ENCODE data around the gene CP. TPM values are rescaled to one million over a fixed set of nuclear protein-coding genes. Genes with fewer than 3 reads are reported as not detected.

Gene CP
- total and polyA plus RNA-seq, 12 donors, result 0.48 to 17.2 (median 5.4) TPM

- 75 to 85% (median 84%) methylated on average over 3 to 4 of the region's 4 CpGs for WGBS, 4 donors
- intact Hi-C loops (cut with DNase I), result no loop called here
Observed at GRCh38 chr3:149235599-149236424, 14.2 kb upstream of the CP start.

GRCh38 chr3:149234671-149235245 is 13.1 kb upstream of the CP start:
- no peaks in the 10 kb centered on the region for H3K36me3 ChIP-seq (replicated peaks in 1 of 2)
- no peak for DNase-seq
- no peak overlapping the region for H3K4me3 ChIP-seq
- 58 to 64% (median 61%) methylated on average over 4 to 5 of the region's 5 CpGs for WGBS, 4 donors
- H3K4me1 ChIP-seq (replicated peaks in 1 of 2), result no peaks in the 10 kb centered on the region
- H3K27ac ChIP-seq, result no peak overlapping the region
- H3K9me3 ChIP-seq (replicated peaks in 1 of 3), result no peaks in the 10 kb centered on the region
- H3K27me3 ChIP-seq, result no peaks in the 10 kb centered on the region
- TF ChIP-seq CTCF (IDR thresholded peaks at IDR 0.05) (no peak), POLR2A (IDR thresholded peaks at IDR 0.05) (no peak)
- intact Hi-C loops (cut with DNase I), result no loop called here

More at GRCh38 chr3:149235599-149236424, 14.2 kb upstream of the CP start:
- Histone ChIP-seq H3K27ac (no peak overlapping the region), H3K36me3 (replicated peaks in 1 of 2) (no peaks in the 10 kb centered on the region), H3K4me1 (replicated peaks in 1 of 2) (no peaks in the 10 kb centered on the region), H3K4me3 (no peak overlapping the region), H3K9me3 (replicated peaks in 1 of 3) (no peaks in the 10 kb centered on the region), H3K27me3 (no peaks in the 10 kb centered on the region)
- TF ChIP-seq CTCF (IDR thresholded peaks at IDR 0.05), result no peak
- no peak for TF ChIP-seq POLR2A (IDR thresholded peaks at IDR 0.05)
- no peak for DNase-seq

- H3K9me3 ChIP-seq (replicated peaks in 1 of 3), result no peaks in the 10 kb centered on the region
- H3K27me3 ChIP-seq, result no peaks in the 10 kb centered on the region
- intact Hi-C loops (cut with DNase I), result no loop called here
Observed at GRCh38 chr3:149233323-149233722, 11.7 kb upstream of the CP start.

More at GRCh38 chr3:149233323-149233722, 11.7 kb upstream of the CP start:
- no peak overlapping the region for H3K27ac ChIP-seq
- no peak for DNase-seq
- no peaks in the 10 kb centered on the region for H3K4me1 ChIP-seq (replicated peaks in 1 of 2)
- H3K4me3 ChIP-seq, result no peak overlapping the region
- no peak for TF ChIP-seq POLR2A (IDR thresholded peaks at IDR 0.05)
- no peak for TF ChIP-seq CTCF (IDR thresholded peaks at IDR 0.05)
- 67 to 83% (median 73%) methylated on average over 4 of the region's 4 CpGs for WGBS, 4 donors
- no peaks in the 10 kb centered on the region for H3K36me3 ChIP-seq (replicated peaks in 1 of 2)
